Activated CD8-positive, alpha-beta memory T cell treated with anti-CD3 and anti-CD28 coated beads for 36 hours (primary cell): ENCODE results near the gene UTP20. TPM values are rescaled to one million over a fixed set of nuclear protein-coding genes. Genes with fewer than 3 reads are reported as not detected.

Experiments used
- CTCF ChIA-PET: fragments of 350-600 bp; sonication (Branson Sonifier 250); formaldehyde crosslinking; loops from one replicate; lab custom pipeline; 2021; ENCODE audit warnings: antibody characterized with exemption; lab: Charles Lee
- POLR2A ChIA-PET: fragments of 350-600 bp; sonication (Branson Sonifier 250); formaldehyde crosslinking; loops from one replicate; lab custom pipeline; 2021; ENCODE audit warnings: antibody characterized with exemption; lab: Charles Lee
- total RNA-seq, 2 experiments: library from RNA; stranded (reverse); gene quantifications; one replicate each; pipeline ENCODE4 v1.2.3, GENCODE V29; 2021

UTP20 gene
- total RNA-seq, 2 experiments from 2014 or later = 54.8 to 58.0 TPM

GRCh38 chr12:101414533-101415119, 134.7 kb downstream of the UTP20 start:
- CTCF ChIA-PET = no interaction called here
- POLR2A ChIA-PET = no interaction called here

DNA sequence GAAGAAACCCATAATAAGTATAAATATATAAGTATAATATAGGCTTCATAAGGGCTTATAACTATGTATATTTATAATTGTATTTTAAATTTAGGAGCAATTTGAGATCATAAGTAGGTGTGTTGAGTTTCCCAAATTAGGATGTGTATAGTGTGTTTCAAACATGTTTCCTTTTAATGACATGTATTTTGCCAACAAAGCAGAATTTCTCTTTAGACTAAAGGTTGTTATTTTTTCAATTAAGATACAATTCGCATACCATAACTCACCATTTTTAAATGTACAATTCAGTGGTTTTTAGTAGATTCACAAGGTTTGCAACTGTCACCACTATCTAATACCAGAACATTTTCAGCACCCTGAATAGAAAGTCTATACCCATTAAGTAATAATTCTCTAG, 135.3 kb downstream of the UTP20 start:
- CTCF ChIA-PET = no interaction called here
- POLR2A ChIA-PET = no interaction called here

DNA sequence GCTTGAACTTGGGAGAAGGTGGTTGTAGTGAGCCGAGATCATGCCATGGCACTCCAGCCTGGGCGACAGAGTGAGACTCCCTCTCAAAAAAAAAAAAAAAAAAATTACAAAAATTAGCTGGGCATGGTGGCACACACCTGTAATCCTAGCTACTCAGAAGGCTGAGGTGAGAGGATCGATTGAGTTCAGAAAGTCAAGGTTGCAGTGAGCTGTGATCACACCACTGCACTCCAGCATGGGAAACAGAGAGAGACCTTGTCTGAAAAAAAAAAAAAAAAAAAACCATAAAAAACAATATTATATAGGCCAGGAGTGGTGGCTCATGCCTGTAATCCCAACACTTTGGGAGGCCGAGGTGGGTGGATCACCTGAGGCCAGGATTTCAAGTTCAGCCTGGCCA, 142.2 kb downstream of the UTP20 start:
- ChIA-PET CTCF (interaction anchor here (0.7 kb wide), 1 partner anchor 11 kb away, joined by 3 read pairs; no protein-coding TSS in a partner anchor), POLR2A (interaction anchor here (0.7 kb wide), 1 partner anchor 150 kb away, joined by 6 read pairs; no protein-coding TSS in a partner anchor)

- POLR2A ChIA-PET = no interaction called here
- CTCF ChIA-PET = interaction anchor here (0.6 kb wide), 1 partner anchor 338 kb away, joined by 3 read pairs; no protein-coding TSS in a partner anchor
These were observed 144.7 kb downstream of the UTP20 start for GRCh38 chr12:101424620-101425019.

DNA sequence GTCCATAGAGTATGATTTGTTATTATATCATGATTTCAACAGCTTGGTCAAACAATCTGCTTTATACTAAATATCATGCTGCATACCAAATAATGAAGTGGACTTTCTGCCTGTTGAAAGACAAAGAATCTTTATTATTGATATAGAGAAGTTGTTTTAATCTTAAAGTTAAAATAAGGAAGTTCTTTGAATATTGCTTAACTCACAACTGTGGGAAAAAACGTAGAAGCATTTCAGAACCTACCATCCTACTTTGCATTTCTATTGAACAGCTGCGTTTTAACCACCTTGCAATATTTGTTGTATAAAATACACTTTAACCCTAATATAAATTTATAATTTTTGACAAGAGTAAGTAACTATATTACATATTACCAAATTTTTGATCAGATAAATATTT, 150.6 kb downstream of the UTP20 start:
- ChIA-PET POLR2A (no interaction called here), CTCF (no interaction called here)

GRCh38 chr12:101436136-101436535, 156.2 kb downstream of the UTP20 start:
- POLR2A ChIA-PET = no interaction called here

More at GRCh38 chr12:101436136-101436535, 156.2 kb downstream of the UTP20 start:
- CTCF ChIA-PET = no interaction called here

Other genes starting within 250 kb of the UTP20 start
- gene SLC5A8, start 69.9 kb upstream of the UTP20 start, total RNA-seq = not detected
- gene ARL1, start 127.7 kb downstream of the UTP20 start, total RNA-seq = 10 to 100 TPM; 66.1 to 86.3 TPM
- gene SPIC, start 195.2 kb downstream of the UTP20 start, total RNA-seq = not detected